GM23338 (cell line): ENCODE measurements around the gene CTDSPL. TPM values are rescaled to one million over a fixed set of nuclear protein-coding genes. Genes with fewer than 3 reads are reported as not detected.

Experiments
- ATAC-seq: fragments of 200-7000 bp; cut with Tn5 transposase; 3 replicates; pipeline ENCODE4 v1.9.1; 2020
- DNase-seq: peaks from one replicate; pipeline ENCODE4 v3.0.0-alpha.2; 2015; ENCODE audit warnings: low spot score
- H2AFZ ChIP-seq: fragments of 200-600 bp; sonication (generic); 2 replicates; pipeline ENCODE4 v1.8.0; 2016; ENCODE audit warnings: antibody characterized with exemption, mild to moderate bottlenecking, moderate library complexity
- H3F3A ChIP-seq: fragments of 200-600 bp; sonication (generic); replicated peaks from 2 replicates; pipeline ENCODE4 v1.8.0; 2017; ENCODE audit warnings: antibody characterized with exemption, mixed run types, low read depth
- H3K27ac ChIP-seq: fragments of 200-600 bp; sonication (generic); 2 replicates; pipeline ENCODE4 v1.6.1; 2016; ENCODE audit warnings: low read depth
- H3K27me3 ChIP-seq: fragments of 200-600 bp; sonication (generic); 2 replicates; pipeline ENCODE4 v1.8.0; 2016; ENCODE audit warnings: mild to moderate bottlenecking, mixed run types, moderate library complexity; ENCODE audit not compliant: insufficient read depth
- H3K36me3 ChIP-seq: fragments of 200-600 bp; sonication (generic); 2 replicates; pipeline ENCODE4 v1.8.0; 2016; ENCODE audit warnings: mild to moderate bottlenecking; ENCODE audit not compliant: insufficient read depth
- H3K4me1 ChIP-seq: fragments of 200-600 bp; sonication (generic); 2 replicates; pipeline ENCODE4 v1.8.0; 2016; ENCODE audit warnings: mild to moderate bottlenecking, moderate library complexity; ENCODE audit not compliant: insufficient read depth
- H3K4me2 ChIP-seq: fragments of 200-600 bp; sonication (generic); 2 replicates; pipeline ENCODE4 v1.7.1; 2017; ENCODE audit warnings: mixed run types
- H3K4me3 ChIP-seq: fragments of 200-600 bp; sonication (generic); 2 replicates; pipeline ENCODE4 v1.6.1; 2016; ENCODE audit warnings: mixed run types
- H3K79me2 ChIP-seq: fragments of 200-600 bp; sonication (generic); replicated peaks from 2 replicates; pipeline ENCODE4 v1.8.0; 2017; ENCODE audit warnings: mild to moderate bottlenecking; ENCODE audit not compliant: insufficient read depth
- H3K9me2 ChIP-seq: fragments of 200-600 bp; sonication (generic); 2 replicates; pipeline ENCODE4 v1.8.0; 2017; ENCODE audit not compliant: insufficient read depth
- H4K20me1 ChIP-seq: fragments of 200-600 bp; sonication (generic); replicated peaks from 2 replicates; pipeline ENCODE4 v1.8.0; 2017; ENCODE audit warnings: mild to moderate bottlenecking; ENCODE audit not compliant: insufficient read depth
- H3K27ac Mint-ChIP-seq: 2 replicates; pipeline ENCODE4 v1.8.0; 2020; ENCODE audit warnings: inconsistent platforms, mild to moderate bottlenecking, moderate library complexity, mixed read lengths
- H3K27me3 Mint-ChIP-seq: 3 replicates; pipeline ENCODE4 v1.8.0; 2022; ENCODE audit warnings: low read depth, mild to moderate bottlenecking, moderate library complexity, mixed read lengths, inconsistent platforms; ENCODE audit not compliant: insufficient read depth, poor library complexity
- H3K36me3 Mint-ChIP-seq: 3 replicates; pipeline ENCODE4 v1.8.0; 2021; ENCODE audit warnings: low read depth, mild to moderate bottlenecking, inconsistent platforms, moderate library complexity, mixed read lengths
- H3K4me1 Mint-ChIP-seq: 3 replicates; pipeline ENCODE4 v1.8.0; 2020; ENCODE audit warnings: mild to moderate bottlenecking, inconsistent platforms, mixed read lengths
- H3K4me3 Mint-ChIP-seq: 3 replicates; pipeline ENCODE4 v1.8.0; 2021; ENCODE audit warnings: moderate library complexity, mild to moderate bottlenecking, inconsistent platforms, mixed read lengths
- H3K9me3 Mint-ChIP-seq: 3 replicates; pipeline ENCODE4 v1.8.0; 2020; ENCODE audit warnings: moderate library complexity, mild to moderate bottlenecking, inconsistent platforms, mixed read lengths
- CREB1 ChIP-seq: fragments of 250-450 bp; sonication (Bioruptor Pico); IDR thresholded peaks from 2 replicates; pipeline ENCODE4 v1.5.0; 2020; ENCODE audit warnings: low read depth, mild to moderate bottlenecking, moderate library complexity
- EZH2phosphoT487 ChIP-seq: fragments of 200-600 bp; sonication (generic); IDR thresholded peaks from one replicate; pipeline ENCODE4 v1.8.1; 2018; ENCODE audit warnings: antibody characterized with exemption; ENCODE audit not compliant: unreplicated experiment
- NANOG ChIP-seq: IDR thresholded peaks from 2 replicates; pipeline ENCODE4 v1.6.1; 2016; ENCODE audit warnings: antibody characterized with exemption, borderline replicate concordance
- POLR2AphosphoS5 ChIP-seq: IDR thresholded peaks from 2 replicates; pipeline ENCODE4 v1.6.1; 2016; ENCODE audit warnings: antibody characterized with exemption, low read depth
- STAT1 ChIP-seq: IDR thresholded peaks from one replicate; pipeline ENCODE4 v1.6.1; 2016; ENCODE audit warnings: antibody characterized with exemption; ENCODE audit not compliant: unreplicated experiment
- ZNF331 ChIP-seq: fragments of 250-450 bp; sonication (Bioruptor Pico); IDR thresholded peaks from 2 replicates; pipeline ENCODE4 v1.5.0; 2020; ENCODE audit warnings: low read depth, mild to moderate bottlenecking, moderate library complexity
- polyA plus RNA-seq: library from polyadenylated mRNA; unstranded; fragments of >200 nt; fragmentation: Nextera tagmentation; extraction: Ambion mirVana; gene quantifications from 2 replicates; pipeline ENCODE4 v1.2.1, GENCODE V29; 2016
- total RNA-seq: library from RNA; depleted of rRNA; stranded (reverse); fragments of >200 nt; shearing (Covaris generic); gene quantifications from 2 replicates; pipeline ENCODE4 v1.2.3, GENCODE V29; 2014
- TF ChIP-seq, protein P1 (sequence below): IDR thresholded peaks from 2 replicates; pipeline ENCODE4 v1.6.1; 2016; ENCODE audit warnings: antibody characterized with exemption
- TF ChIP-seq, protein P2 (sequence below): fragments of 250-450 bp; sonication (Bioruptor Pico); IDR thresholded peaks from 2 replicates; pipeline ENCODE4 v1.5.0; 2020; ENCODE audit warnings: mild to moderate bottlenecking, moderate library complexity

The CTDSPL gene
- total and polyA plus RNA-seq, 2 experiments from 2014 or later = 23.2 to 42.0 TPM

DNA sequence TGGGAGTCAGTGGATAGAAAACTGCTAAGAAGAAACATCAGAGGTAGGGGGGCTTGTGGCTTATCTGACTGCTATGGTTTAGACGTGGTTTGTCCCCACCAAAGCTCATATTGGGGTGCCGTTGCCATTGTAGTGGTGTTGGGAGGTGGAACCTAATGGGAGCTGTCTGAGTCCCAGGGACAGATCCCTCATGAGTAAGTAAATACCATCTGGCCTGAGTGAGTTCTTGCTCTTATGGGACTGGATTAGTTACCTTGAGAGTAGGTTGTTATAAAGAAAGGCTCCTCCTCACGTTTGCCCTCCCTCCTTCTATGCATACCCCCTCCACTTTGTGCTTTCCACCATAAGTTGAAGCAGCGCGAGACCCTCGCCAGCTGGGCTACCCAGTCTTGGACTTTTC is 75.5 kb downstream of the CTDSPL start:
- H3K4me3 ChIP-seq = no peak overlapping the region
- no peaks in the 10 kb centered on the region; the same call in 1 of the 2 replicates for H3K79me2 ChIP-seq
- H3K36me3 ChIP-seq = no peaks in the 10 kb centered on the region
- H3K27ac Mint-ChIP-seq = no peak overlapping the region
- no peak overlapping the region for H2AFZ ChIP-seq
- H3K27me3 Mint-ChIP-seq = peaks cover 2% of the 10 kb centered on the region
- H4K20me1 ChIP-seq = no peaks in the 10 kb centered on the region
- H3K4me1 ChIP-seq = peaks cover 9% of the 10 kb centered on the region
- H3K4me3 Mint-ChIP-seq = no peak overlapping the region
- H3K36me3 Mint-ChIP-seq = no peaks in the 10 kb centered on the region
- DNase-seq (no peak), ATAC-seq (no peak)
- no peak overlapping the region for H3K27ac ChIP-seq
- H3K4me1 Mint-ChIP-seq = peaks cover 25% of the 10 kb centered on the region
- H3K4me2 ChIP-seq = no peak overlapping the region
- no peak for TF ChIP-seq POLR2AphosphoS5
- TF ChIP-seq ZNF331 = no peak
- TF ChIP-seq CREB1 (CRISPR knock-in tag) = no peak
- no peak for TF ChIP-seq EZH2phosphoT487
- no peak for TF ChIP-seq NANOG
- TF ChIP-seq, protein P1, sequence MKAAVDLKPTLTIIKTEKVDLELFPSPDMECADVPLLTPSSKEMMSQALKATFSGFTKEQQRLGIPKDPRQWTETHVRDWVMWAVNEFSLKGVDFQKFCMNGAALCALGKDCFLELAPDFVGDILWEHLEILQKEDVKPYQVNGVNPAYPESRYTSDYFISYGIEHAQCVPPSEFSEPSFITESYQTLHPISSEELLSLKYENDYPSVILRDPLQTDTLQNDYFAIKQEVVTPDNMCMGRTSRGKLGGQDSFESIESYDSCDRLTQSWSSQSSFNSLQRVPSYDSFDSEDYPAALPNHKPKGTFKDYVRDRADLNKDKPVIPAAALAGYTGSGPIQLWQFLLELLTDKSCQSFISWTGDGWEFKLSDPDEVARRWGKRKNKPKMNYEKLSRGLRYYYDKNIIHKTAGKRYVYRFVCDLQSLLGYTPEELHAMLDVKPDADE = no peak
- no peak for TF ChIP-seq STAT1
- TF ChIP-seq, protein P2, sequence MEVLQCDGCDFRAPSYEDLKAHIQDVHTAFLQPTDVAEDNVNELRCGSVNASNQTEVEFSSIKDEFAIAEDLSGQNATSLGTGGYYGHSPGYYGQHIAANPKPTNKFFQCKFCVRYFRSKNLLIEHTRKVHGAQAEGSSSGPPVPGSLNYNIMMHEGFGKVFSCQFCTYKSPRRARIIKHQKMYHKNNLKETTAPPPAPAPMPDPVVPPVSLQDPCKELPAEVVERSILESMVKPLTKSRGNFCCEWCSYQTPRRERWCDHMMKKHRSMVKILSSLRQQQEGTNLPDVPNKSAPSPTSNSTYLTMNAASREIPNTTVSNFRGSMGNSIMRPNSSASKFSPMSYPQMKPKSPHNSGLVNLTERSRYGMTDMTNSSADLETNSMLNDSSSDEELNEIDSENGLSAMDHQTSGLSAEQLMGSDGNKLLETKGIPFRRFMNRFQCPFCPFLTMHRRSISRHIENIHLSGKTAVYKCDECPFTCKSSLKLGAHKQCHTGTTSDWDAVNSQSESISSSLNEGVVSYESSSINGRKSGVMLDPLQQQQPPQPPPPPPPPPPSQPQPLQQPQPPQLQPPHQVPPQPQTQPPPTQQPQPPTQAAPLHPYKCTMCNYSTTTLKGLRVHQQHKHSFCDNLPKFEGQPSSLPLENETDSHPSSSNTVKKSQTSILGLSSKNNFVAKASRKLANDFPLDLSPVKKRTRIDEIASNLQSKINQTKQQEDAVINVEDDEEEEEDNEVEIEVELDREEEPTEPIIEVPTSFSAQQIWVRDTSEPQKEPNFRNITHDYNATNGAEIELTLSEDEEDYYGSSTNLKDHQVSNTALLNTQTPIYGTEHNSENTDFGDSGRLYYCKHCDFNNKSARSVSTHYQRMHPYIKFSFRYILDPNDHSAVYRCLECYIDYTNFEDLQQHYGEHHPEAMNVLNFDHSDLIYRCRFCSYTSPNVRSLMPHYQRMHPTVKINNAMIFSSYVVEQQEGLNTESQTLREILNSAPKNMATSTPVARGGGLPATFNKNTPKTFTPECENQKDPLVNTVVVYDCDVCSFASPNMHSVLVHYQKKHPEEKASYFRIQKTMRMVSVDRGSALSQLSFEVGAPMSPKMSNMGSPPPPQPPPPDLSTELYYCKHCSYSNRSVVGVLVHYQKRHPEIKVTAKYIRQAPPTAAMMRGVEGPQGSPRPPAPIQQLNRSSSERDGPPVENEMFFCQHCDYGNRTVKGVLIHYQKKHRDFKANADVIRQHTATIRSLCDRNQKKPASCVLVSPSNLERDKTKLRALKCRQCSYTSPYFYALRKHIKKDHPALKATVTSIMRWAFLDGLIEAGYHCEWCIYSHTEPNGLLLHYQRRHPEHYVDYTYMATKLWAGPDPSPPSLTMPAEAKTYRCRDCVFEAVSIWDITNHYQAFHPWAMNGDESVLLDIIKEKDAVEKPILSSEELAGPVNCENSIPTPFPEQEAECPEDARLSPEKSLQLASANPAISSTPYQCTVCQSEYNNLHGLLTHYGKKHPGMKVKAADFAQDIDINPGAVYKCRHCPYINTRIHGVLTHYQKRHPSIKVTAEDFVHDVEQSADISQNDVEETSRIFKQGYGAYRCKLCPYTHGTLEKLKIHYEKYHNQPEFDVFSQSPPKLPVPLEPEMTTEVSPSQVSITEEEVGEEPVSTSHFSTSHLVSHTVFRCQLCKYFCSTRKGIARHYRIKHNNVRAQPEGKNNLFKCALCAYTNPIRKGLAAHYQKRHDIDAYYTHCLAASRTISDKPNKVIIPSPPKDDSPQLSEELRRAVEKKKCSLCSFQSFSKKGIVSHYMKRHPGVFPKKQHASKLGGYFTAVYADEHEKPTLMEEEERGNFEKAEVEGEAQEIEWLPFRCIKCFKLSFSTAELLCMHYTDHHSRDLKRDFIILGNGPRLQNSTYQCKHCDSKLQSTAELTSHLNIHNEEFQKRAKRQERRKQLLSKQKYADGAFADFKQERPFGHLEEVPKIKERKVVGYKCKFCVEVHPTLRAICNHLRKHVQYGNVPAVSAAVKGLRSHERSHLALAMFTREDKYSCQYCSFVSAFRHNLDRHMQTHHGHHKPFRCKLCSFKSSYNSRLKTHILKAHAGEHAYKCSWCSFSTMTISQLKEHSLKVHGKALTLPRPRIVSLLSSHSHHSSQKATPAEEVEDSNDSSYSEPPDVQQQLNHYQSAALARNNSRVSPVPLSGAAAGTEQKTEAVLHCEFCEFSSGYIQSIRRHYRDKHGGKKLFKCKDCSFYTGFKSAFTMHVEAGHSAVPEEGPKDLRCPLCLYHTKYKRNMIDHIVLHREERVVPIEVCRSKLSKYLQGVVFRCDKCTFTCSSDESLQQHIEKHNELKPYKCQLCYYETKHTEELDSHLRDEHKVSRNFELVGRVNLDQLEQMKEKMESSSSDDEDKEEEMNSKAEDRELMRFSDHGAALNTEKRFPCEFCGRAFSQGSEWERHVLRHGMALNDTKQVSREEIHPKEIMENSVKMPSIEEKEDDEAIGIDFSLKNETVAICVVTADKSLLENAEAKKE = no peak
- no peaks in the 10 kb centered on the region for H3F3A ChIP-seq
- H3K27me3 ChIP-seq = no peaks in the 10 kb centered on the region
- no peaks in the 10 kb centered on the region for H3K9me3 Mint-ChIP-seq
- no peaks in the 10 kb centered on the region for H3K9me2 ChIP-seq
